Activated T-cell treated with anti-CD3 and anti-CD28 coated beads, Interleukin-2, amount 50 U/mL, for 4 hours (primary cell): ENCODE measurements around the gene NPDC1. TPM values are rescaled to one million over a fixed set of nuclear protein-coding genes. Genes with fewer than 3 reads are reported as not detected.

Experiments
- ATAC-seq, 2 donors: fragments of 200-7000 bp; cut with Tn5 transposase; one replicate each; pipeline ENCODE4 v1.10.0; 2021
- DNase-seq: peaks from one replicate; pipeline ENCODE4 v3.0.0-alpha.2; 2020
- H3K27me3 Mint-ChIP-seq: one replicate; pipeline ENCODE4 v1.8.0; 2021; ENCODE audit warnings: low read depth, mixed read lengths
- H3K36me3 Mint-ChIP-seq: one replicate; pipeline ENCODE4 v1.8.0; 2022; ENCODE audit warnings: mixed read lengths; ENCODE audit not compliant: insufficient read depth
- H3K4me1 Mint-ChIP-seq: one replicate; pipeline ENCODE4 v1.8.0; 2021; ENCODE audit warnings: low read depth, mixed read lengths
- H3K4me3 Mint-ChIP-seq: one replicate; pipeline ENCODE4 v1.8.0; 2021; ENCODE audit warnings: mild to moderate bottlenecking, moderate library complexity, mixed read lengths
- H3K9me3 Mint-ChIP-seq: one replicate; pipeline ENCODE4 v1.8.0; 2021; ENCODE audit warnings: mixed read lengths
- total RNA-seq, 3 donors: library from RNA; stranded (reverse); gene quantifications; one replicate each; pipeline ENCODE4 v1.2.1, GENCODE V29; 2021

NPDC1 gene
- total RNA-seq, 3 donors from 2014 or later: 15.1 to 33.0 (median 23.2) TPM

DNA sequence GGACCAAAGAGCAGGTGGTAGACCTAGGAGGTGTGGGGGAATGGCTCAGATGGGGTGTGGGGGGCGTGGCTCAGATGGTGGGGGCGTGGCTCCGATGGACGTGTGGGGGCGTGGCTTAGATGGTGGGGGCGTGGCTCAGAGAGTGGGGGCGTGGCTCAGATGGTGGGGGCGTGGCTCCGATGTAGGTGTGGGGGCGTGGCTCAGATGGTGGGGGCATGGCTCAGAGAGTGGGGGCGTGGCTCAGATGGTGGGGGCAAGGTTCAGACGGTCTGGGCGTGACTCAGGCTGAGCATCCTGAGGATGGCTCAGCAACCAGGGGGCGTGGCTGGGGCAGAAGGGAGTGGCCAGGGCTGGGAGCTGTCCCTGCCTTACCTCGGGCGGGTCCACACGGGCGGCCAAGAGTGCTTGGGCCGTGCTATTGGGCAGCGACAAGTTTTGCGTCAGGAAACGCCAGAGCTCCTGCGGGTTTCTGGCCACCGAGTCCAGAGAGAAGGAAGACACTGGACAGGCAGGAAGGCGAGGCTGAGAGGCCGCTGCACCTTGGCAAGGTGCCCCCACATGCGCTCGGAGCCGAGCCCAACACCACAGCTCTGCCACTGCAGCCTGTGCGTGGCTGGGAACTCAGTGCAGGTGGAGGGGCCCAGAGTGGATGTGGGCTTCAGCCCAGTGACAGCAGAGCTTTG is 23.9 kb downstream of the NPDC1 start:
- Mint-ChIP-seq H3K27me3 (no peaks in the 10 kb centered on the region), H3K4me1 (peaks cover 8% of the 10 kb centered on the region), H3K9me3 (no peaks in the 10 kb centered on the region), H3K36me3 (no peaks in the 10 kb centered on the region), H3K4me3 (no peak overlapping the region)
- DNase-seq (peak; percentile 70), ATAC-seq (peak; percentile 87 to 92)

DNA sequence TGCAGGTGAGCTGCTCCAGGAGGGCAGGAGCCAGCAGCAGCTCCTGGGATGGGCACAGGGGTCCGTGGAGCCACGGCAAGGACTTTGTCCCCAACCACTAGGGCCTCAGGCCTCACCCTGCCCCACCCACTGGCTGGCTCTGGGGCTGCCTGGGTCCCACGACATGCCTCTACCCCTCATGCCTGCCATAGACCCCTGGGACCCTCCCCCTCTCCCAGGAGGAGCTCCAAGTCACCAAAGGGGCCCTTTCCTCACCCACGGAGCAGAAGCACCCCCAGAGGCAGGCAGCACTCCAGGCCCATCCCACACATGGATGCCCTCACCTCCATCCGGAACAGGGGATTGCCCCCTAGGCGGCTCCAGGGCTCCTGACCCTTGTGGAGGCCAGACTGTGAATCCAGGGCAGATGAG is 24.4 kb downstream of the NPDC1 start:
- no peak for ATAC-seq
- Mint-ChIP-seq H3K36me3 (no peaks in the 10 kb centered on the region), H3K4me3 (no peak overlapping the region), H3K27me3 (no peaks in the 10 kb centered on the region), H3K9me3 (no peaks in the 10 kb centered on the region), H3K4me1 (peaks cover 3% of the 10 kb centered on the region)
- no peak for DNase-seq

DNA sequence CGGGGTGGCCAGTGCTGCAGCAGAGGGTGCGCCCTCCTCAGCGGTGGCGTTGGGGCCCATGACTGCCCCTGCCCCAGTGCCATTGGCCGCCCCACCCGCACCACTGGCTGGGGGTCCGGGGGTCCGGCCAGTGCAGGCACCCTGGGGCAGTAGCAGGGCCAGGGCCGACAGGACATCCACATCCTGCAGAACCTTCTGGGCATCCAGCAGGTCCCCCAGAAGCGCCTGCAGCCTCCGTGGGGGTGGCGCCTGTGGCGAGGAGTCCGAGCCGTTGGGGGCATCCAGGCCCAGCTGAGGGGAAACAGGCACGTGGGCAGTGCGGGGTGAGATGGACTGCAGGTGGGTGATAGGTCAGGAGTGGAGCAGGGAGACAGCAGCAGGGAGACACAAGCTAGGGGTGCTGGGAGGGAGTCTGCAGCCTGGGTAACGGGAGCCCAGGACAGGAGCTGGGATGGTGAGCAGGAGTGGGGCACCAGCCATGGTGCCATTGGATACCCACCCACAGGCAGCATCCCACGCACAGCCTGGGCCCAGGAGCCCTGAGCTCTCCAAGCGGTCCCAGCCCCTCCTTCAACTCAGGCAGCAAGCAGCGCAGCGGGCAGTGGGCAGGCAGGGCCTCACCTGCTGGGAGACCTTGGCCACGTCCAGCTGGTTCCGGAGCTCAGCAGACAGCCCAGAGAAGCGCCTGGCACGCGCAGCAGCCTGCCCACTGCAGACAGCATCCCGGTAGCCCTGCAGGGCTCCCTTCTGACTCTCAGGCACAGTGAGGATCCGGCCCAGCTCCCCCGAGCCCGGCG is 25.0 kb downstream of the NPDC1 start:
- Mint-ChIP-seq H3K36me3 (no peaks in the 10 kb centered on the region), H3K4me3 (no peak overlapping the region), H3K9me3 (no peaks in the 10 kb centered on the region), H3K4me1 (peaks cover 2% of the 10 kb centered on the region), H3K27me3 (no peaks in the 10 kb centered on the region)
- ATAC-seq (no peak), DNase-seq (no peak)

DNA sequence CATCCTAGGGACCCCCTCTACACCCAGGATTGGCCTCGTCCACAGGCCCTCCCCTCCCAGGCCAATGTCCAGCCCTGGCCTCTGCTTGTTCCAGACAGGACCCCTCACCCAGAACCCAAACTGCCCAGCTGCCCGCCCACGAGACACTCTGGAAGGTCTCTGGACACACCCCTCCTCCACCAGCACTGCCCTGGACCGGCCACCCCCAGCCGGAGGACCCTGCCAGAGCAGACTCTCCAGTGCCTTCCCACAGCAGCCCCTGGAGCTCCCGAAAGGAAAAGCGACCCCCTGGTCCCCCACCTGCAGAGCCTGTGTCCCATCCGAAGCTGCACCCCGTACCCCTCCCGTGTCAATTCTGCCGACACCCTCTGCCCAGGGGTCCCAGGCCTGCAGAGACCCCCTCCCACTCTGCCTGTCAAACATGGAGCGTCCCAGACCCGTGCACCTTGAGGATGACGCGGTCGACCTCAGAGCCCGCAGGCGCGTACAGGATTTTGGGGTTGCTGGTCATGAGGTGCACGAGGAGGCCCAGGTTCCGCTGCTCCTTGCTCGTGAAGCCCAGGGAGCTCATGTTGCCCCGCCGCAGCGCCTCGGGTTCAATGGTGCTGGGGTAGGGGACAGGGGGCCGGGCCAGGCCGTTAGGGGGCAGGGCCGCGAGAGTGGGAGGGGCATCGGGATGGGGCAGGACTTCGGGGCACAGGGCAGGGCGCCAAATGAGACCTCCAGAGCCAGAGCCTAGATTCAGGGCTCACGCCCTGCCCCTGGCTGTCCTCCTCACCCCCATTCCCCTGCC is 25.9 kb downstream of the NPDC1 start:
- Mint-ChIP-seq H3K9me3 (no peaks in the 10 kb centered on the region), H3K27me3 (no peaks in the 10 kb centered on the region), H3K4me1 (peaks cover 2% of the 10 kb centered on the region), H3K4me3 (no peak overlapping the region), H3K36me3 (no peaks in the 10 kb centered on the region)
- DNase-seq: no peak
- ATAC-seq: no peak

DNA sequence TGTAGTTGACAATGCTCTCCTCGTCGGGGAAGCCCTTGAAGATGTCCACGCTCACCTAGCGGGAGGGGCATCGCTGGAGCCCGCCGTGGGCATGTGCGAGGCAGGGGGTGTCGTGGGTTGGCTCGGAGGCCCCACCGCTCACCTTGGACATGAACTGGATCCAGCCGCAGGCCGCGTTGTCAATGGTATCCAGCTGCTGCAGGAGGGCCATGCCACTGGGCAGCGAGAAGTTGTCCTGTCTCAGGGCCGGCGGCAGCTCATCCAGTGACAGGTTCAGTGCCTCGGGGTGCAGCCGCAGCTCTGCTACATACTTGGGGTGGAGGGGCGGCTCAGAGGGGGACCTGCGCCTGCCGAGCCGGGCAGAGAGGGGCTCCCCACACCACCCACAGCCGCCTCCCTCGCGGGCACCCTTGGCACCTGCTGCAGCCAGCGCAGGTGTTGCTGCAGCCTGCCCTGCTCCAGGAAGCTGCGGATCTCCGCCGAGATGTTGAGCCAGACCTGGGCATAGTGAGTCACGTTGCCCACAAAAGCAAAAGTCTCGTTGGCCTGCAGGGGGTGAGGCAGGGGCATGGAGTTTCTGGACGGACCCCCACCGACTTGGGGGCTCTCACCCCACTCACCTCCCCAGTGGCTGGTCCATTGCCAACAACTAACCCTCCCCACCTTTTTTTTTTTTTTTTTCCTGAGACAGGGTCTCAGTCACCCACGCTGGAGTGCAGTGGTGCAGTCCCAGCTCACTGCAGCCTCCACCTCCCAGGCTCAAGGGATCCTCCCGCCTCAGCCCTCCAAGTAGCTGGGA is 27.0 kb downstream of the NPDC1 start:
- H3K27me3 Mint-ChIP-seq: no peaks in the 10 kb centered on the region
- H3K9me3 Mint-ChIP-seq: no peaks in the 10 kb centered on the region
- ATAC-seq (no peak), DNase-seq (no peak)
- H3K36me3 Mint-ChIP-seq: no peaks in the 10 kb centered on the region
- peaks cover 2% of the 10 kb centered on the region for H3K4me1 Mint-ChIP-seq
- H3K4me3 Mint-ChIP-seq: no peak overlapping the region

DNA sequence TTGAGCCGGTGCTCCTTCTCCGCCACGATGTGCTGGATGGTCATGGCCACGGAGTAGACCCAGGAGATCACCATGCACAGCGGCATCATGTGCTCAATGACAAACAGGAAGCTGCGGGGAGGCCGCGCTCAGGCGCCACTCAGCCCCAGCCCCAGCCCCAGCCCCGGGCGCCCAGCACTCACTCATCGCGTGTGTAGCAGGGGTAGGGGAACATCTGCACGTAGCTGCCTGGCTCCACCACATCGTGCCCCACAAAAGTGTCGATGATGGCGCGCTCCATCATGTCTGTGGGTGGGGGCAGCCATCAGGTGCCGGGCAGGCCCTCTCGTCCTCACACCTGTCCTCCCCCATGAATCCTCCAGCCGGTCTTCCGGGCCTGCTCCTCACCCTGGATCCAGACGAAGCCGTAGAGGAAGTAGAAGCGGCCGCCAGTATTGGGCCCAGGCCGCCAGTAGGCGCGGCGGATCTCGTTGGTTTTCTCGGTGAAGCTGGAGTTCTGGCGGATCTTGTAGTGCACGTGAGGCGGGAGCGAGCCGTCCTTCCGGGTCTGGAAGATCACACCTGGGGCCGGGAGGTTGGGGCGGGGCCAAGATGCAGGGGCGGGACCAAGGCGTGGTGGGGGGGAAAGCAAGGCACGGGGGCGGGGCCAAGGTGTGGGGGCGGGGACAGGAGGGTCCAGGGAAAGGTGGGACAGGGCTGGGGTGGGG is 28.0 kb downstream of the NPDC1 start:
- no peak for ATAC-seq
- no peak for DNase-seq
- Mint-ChIP-seq H3K4me3 (no peak overlapping the region), H3K36me3 (no peaks in the 10 kb centered on the region), H3K4me1 (peaks cover 2% of the 10 kb centered on the region), H3K9me3 (no peaks in the 10 kb centered on the region), H3K27me3 (no peaks in the 10 kb centered on the region)

DNA sequence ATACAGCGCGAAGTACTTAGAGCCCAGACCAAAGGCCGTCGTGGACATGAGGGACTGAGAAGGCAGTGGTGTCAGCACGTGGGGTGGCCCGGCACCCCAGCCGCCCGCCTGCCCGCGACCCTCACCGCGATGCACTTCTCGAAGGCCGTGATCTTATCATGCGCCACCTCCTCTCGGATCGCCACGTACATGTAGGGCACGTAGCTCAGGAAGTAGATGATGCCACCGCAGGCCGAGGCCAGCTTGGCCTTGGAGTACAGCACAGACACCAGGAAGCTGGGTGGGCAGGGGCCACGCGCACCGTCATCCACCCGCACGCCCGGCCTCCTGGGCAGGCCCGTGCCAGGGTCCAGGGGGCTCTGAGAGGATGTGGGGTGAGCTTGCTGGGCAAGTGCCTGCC is 28.9 kb downstream of the NPDC1 start:
- Mint-ChIP-seq H3K36me3 (no peaks in the 10 kb centered on the region), H3K9me3 (no peaks in the 10 kb centered on the region), H3K4me3 (no peak overlapping the region), H3K27me3 (no peaks in the 10 kb centered on the region), H3K4me1 (peaks cover 1% of the 10 kb centered on the region)
- DNase-seq (no peak), ATAC-seq (no peak)

DNA sequence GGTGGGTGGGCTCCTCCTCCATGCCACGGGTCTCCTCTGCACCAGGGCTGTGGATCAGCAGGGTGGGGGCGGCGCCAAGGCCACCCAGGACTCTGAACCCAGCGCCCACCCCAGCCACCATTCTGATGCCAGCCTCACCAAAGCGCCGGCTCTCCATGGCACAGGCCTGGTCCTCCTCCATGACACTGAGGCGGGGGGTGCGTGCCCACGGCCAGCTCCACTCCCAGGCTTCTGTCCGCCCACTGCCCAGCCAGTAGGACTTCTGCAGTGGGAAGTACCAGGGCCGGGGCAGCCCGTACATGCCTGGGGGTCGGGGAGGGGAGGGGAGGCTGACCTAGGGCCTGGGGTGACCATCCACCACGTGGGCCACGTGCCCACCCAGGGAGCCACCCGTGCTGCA is 29.5 kb downstream of the NPDC1 start:
- Mint-ChIP-seq H3K4me3 (no peak overlapping the region), H3K36me3 (peaks cover 1% of the 10 kb centered on the region), H3K27me3 (no peaks in the 10 kb centered on the region), H3K4me1 (no peaks in the 10 kb centered on the region), H3K9me3 (no peaks in the 10 kb centered on the region)
- DNase-seq: no peak
- no peak for ATAC-seq

DNA sequence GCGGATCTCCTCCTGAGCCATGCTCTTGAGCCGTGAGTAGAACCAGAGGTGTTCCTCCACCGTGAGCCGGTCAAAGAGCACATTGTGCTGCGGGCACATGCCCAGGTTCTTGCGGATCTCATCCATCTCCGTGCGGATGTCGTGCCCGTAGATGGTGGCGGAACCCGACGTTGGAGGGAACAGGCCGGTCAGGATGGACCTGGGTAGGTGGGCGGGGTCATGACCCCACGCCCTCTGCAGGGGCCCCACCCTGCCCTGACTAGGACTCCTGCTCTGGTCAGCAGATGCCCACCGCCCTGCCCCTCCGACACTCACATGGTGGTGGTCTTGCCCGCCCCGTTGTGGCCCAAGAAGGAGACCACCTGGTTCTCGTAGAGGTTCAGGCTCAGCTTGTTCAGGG is 30.0 kb downstream of the NPDC1 start:
- no peaks in the 10 kb centered on the region for H3K9me3 Mint-ChIP-seq
- no peak for ATAC-seq
- no peak overlapping the region for H3K4me3 Mint-ChIP-seq
- no peaks in the 10 kb centered on the region for H3K27me3 Mint-ChIP-seq
- H3K36me3 Mint-ChIP-seq: peaks cover 1% of the 10 kb centered on the region
- DNase-seq: no peak
- no peaks in the 10 kb centered on the region for H3K4me1 Mint-ChIP-seq

DNA sequence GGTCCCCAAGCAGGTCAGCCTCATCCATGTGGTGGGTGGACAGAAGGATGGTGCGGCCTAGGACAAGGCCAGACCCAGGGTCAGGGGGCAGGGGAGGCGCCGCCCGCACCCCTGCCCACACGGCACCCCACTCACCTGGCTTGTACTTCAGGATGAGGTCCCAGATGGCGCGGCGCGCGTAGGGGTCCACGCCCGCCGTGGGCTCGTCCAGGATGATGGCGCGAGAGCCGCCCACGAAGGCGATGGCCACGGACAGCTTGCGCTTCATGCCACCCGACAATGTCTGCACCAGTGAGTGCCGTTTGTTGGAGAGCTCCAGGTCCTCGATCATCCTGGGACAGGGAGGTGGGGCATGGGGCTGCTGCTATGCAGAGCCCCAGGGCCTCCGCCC is 30.4 kb downstream of the NPDC1 start:
- no peak for DNase-seq
- Mint-ChIP-seq H3K36me3 (peaks cover 1% of the 10 kb centered on the region), H3K4me3 (no peak overlapping the region), H3K9me3 (no peaks in the 10 kb centered on the region), H3K27me3 (no peaks in the 10 kb centered on the region), H3K4me1 (no peaks in the 10 kb centered on the region)
- no peak for ATAC-seq

DNA sequence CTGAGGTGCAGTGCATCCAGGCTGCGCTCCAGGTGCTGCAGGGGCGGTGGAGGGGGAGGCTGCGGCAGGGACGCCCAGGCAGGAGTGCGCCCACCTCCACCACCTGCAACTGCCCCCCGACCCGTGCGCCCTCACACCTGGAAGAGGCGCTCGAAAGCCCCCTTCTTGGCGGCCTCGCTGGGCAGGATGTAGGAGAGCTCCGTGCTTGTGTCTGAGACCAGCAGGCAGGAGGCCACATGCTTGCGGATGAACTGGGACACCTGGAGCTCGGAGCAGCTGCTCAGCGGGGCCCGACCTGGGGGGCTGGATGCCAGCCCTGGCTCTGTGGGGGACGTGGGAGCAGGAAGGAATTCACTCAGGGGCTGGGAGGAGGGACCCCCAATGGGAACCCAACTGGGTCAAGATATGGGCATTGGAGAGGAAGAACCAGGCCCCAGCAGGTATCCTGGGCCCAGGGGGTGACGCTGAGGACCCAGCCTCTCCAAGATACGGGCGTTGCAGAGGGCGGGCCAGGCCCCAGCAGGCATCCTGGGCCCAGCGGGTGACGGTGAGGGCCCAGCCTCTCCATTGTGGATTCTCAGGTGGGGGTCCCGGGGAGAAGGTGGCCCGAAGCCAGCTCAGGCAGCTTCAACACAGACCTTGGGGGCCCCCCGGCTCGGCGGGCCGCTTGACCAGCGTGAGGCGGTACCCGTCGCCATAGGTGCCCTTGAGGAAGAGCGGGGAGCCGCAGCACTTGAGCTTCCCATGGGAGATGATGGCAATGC is 31.0 kb downstream of the NPDC1 start:
- peaks cover 1% of the 10 kb centered on the region for H3K36me3 Mint-ChIP-seq
- H3K4me3 Mint-ChIP-seq: no peak overlapping the region
- DNase-seq: no peak
- H3K9me3 Mint-ChIP-seq: no peaks in the 10 kb centered on the region
- H3K4me1 Mint-ChIP-seq: no peaks in the 10 kb centered on the region
- H3K27me3 Mint-ChIP-seq: no peaks in the 10 kb centered on the region
- no peak for ATAC-seq

DNA sequence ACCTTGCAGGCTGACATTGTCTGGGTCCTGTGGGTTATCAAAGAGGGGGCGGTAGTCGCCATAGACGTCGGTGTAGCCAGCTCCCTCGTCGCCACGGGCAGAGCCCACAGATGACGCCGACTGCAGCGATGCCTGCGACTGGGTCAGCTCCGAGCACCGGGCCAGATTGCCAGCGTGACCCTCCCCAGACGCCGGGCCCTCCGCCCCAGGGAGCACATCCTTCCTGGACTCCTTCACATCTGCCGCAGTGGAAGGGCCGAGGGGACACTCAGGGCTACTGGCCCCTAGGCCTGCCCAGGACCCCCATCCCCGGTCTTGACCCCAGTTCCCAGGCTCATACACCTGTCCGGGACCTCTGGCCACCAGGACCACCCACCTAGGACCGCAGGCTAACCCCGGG is 31.8 kb downstream of the NPDC1 start:
- H3K4me3 Mint-ChIP-seq: no peak overlapping the region
- DNase-seq: no peak
- H3K4me1 Mint-ChIP-seq: no peaks in the 10 kb centered on the region
- H3K36me3 Mint-ChIP-seq: peaks cover 1% of the 10 kb centered on the region
- no peaks in the 10 kb centered on the region for H3K27me3 Mint-ChIP-seq
- H3K9me3 Mint-ChIP-seq: no peaks in the 10 kb centered on the region
- ATAC-seq: no peak

DNA sequence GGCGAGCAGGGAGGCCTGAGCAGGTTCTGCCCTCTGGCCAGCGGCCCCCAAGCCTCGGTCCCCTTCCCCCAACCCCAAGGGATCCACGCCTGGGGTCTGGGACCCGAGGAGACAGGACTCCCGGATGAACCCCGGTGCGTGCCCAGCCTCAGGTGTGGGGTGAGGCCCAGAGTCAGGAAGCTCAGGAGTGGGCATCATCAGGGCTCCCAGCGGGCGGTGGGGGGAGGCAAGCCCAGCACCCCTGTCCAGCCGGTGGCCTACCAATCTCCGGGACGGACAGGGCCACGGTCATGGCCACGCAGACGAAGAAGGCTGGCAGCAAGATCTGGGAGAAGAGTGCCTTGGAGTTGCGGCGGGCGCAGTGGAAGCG is 32.4 kb downstream of the NPDC1 start:
- no peaks in the 10 kb centered on the region for H3K27me3 Mint-ChIP-seq
- no peaks in the 10 kb centered on the region for H3K4me1 Mint-ChIP-seq
- H3K9me3 Mint-ChIP-seq: no peaks in the 10 kb centered on the region
- H3K4me3 Mint-ChIP-seq: no peak overlapping the region
- DNase-seq (no peak), ATAC-seq (no peak)
- H3K36me3 Mint-ChIP-seq: peaks cover 1% of the 10 kb centered on the region
